A549 (cell line): ENCODE results near the gene NHSL2. TPM values are rescaled to one million over a fixed set of nuclear protein-coding genes. Genes with fewer than 3 reads are reported as not detected.

Experiments used
- ATAC-seq, 2 experiments: fragments of 200-7000 bp in 1 of 2; fragments of >200 bp in 1 of 2; cut with Nextera tagmentation in 1 of 2; cut with Tn5 transposase in 1 of 2; 3 replicates each; pipeline versions ENCODE4 v1.8.0 to v1.9.1; 2018 to 2020; ENCODE audit warnings: mild to moderate bottlenecking in 1 of 2, moderate library complexity in 1 of 2
- CTCF ChIA-PET: fragments of 300-600 bp; sonication (Branson Sonifier 250); formaldehyde crosslinking; extraction: SDS; loops from one replicate; lab custom pipeline; 2021; ENCODE audit warnings: antibody characterized with exemption, inconsistent platforms; lab: Yijun Ruan, JAX
- POLR2A ChIA-PET: fragments of 350-600 bp; formaldehyde crosslinking; extraction: SDS; loops from one replicate; lab custom pipeline; 2021; ENCODE audit warnings: antibody characterized with exemption, inconsistent platforms; lab: Yijun Ruan, JAX
- DNase-seq, 2 experiments: peaks; one replicate each; pipeline versions ENCODE4 v3.0.0 to v3.0.0-alpha.2; 2011 to 2016; ENCODE audit warnings: low read depth in 1 of 2, low spot score in 1 of 2
- FAIRE-seq: peaks from 2 replicates; lab custom pipeline; 2011; peaks lifted over from hg19 to GRCh38; lab: Jason Lieb, UNC
- H3K27ac ChIP-seq, 2 experiments: fragments of >200 bp; sonication (Bioruptor Twin); formaldehyde crosslinking; 3 replicates each; pipeline ENCODE4 v1.5.1; 2016 to 2017
- H3K4me1 ChIP-seq: fragments of >200 bp; sonication (Bioruptor Twin); formaldehyde crosslinking; 3 replicates; pipeline ENCODE4 v1.6.1; 2016
- H3K4me2 ChIP-seq: fragments of >200 bp; sonication (Bioruptor Twin); formaldehyde crosslinking; 3 replicates; pipeline ENCODE4 v1.6.1; 2016
- H3K4me3 ChIP-seq: fragments of >200 bp; sonication (Bioruptor Twin); formaldehyde crosslinking; 3 replicates; pipeline ENCODE4 v1.5.1; 2016
- H3K9me3 ChIP-seq: fragments of >200 bp; sonication (Bioruptor Twin); formaldehyde crosslinking; 3 replicates; pipeline ENCODE4 v1.6.1; 2016
- BHLHE40 ChIP-seq: IDR thresholded peaks from 2 replicates; pipeline ENCODE4 v1.6.1; 2012; ENCODE audit warnings: low read depth, low read length, inconsistent platforms
- CBX2 ChIP-seq: fragments of 200-600 bp; sonication (generic); IDR thresholded peaks from 2 replicates; pipeline ENCODE4 v1.6.1; 2016; ENCODE audit warnings: low read depth, mild to moderate bottlenecking, borderline replicate concordance
- CBX8 ChIP-seq: fragments of 200-600 bp; sonication (generic); IDR thresholded peaks from 2 replicates; pipeline ENCODE4 v1.6.1; 2016
- CEBPB ChIP-seq, 2 experiments: fragments of >200 bp in 1 of 2; sonication (Bioruptor Twin) in 1 of 2; formaldehyde crosslinking in 1 of 2; IDR thresholded peaks; 2 replicates each; pipeline ENCODE4 v1.6.1; 2012 to 2016
- ELK1 ChIP-seq: fragments of 150-350 bp; IDR thresholded peaks from 2 replicates; pipeline ENCODE4 v1.6.1; 2014; ENCODE audit warnings: low read depth, mild to moderate bottlenecking, low read length
- HES2 ChIP-seq: fragments of >200 bp; sonication (Bioruptor Twin); formaldehyde crosslinking; IDR thresholded peaks from 2 replicates; pipeline ENCODE4 v1.6.1; 2016
- HMGXB4 ChIP-seq: fragments of 250-450 bp; sonication (Bioruptor Pico); IDR thresholded peaks from 2 replicates; pipeline ENCODE4 v1.5.0; 2021; ENCODE audit warnings: mild to moderate bottlenecking, moderate library complexity, borderline replicate concordance
- HOXA7 ChIP-seq: fragments of 250-450 bp; sonication (Bioruptor Pico); IDR thresholded peaks from 2 replicates; pipeline ENCODE4 v1.5.0; 2020; ENCODE audit warnings: mild to moderate bottlenecking, moderate library complexity
- MAFK ChIP-seq: fragments of 450-650 bp; IDR thresholded peaks from 2 replicates; pipeline ENCODE4 v1.6.1; 2014; ENCODE audit not compliant: partially characterized antibody
- POLR2AphosphoS2 ChIP-seq: conservative IDR thresholded peaks from 2 replicates; pipeline ENCODE4 v1.6.1; 2012; ENCODE audit warnings: low read length, improper control_type of control experiment, inconsistent platforms
- RAD21 ChIP-seq, 2 experiments: fragments of >200 bp in 1 of 2; sonication (Bioruptor Twin) in 1 of 2; formaldehyde crosslinking in 1 of 2; IDR thresholded peaks in 1 of 2; conservative IDR thresholded peaks in 1 of 2; 2 replicates in 1 of 2; 3 replicates in 1 of 2; pipeline ENCODE4 v1.6.1; 2012 to 2018; ENCODE audit warnings: inconsistent platforms in 1 of 2
- RCOR1 ChIP-seq: fragments of 150-350 bp; IDR thresholded peaks from 2 replicates; pipeline ENCODE4 v1.6.1; 2014; ENCODE audit warnings: antibody characterized with exemption, low read length, low read depth
- RFX5 ChIP-seq: fragments of 450-650 bp; IDR thresholded peaks from 2 replicates; pipeline ENCODE4 v1.7.1; 2014; ENCODE audit warnings: antibody characterized with exemption, mild to moderate bottlenecking, moderate library complexity
- ZFP36 ChIP-seq: fragments of 450-650 bp; IDR thresholded peaks from 2 replicates; pipeline ENCODE4 v1.6.1; 2014; ENCODE audit warnings: borderline replicate concordance; ENCODE audit not compliant: partially characterized antibody
- ZSCAN20 ChIP-seq: fragments of 250-450 bp; sonication (Bioruptor Pico); IDR thresholded peaks from 2 replicates; pipeline ENCODE4 v1.8.0; 2022; ENCODE audit warnings: mild to moderate bottlenecking, moderate library complexity
- whole genome bisulfite sequencing: methylation state at CpG from one replicate; pipeline ENCODE4 v1.1.6; 2017; ENCODE audit errors: missing lambda C conversion rate; 5-methylcytosine and 5-hydroxymethylcytosine counted together
- polyA plus RNA-seq, 4 experiments: library from polyadenylated mRNA; depleted of rRNA in 3 of 4; stranded (reverse); fragments of >200 nt; fragmentation: RNase III in 1 of 4; extraction: RNeasy Plus Mini Kit Qiagen cat#74134 plus additional on column Dnase treatment in 1 of 4; gene quantifications; 2 replicates in 3 of 4; 3 replicates in 1 of 4; pipeline ENCODE4 v1.2.3, GENCODE V29; 2011 to 2017
- TF ChIP-seq, protein P1 (sequence below): IDR thresholded peaks from 2 replicates; pipeline ENCODE4 v1.6.1; 2012
- TF ChIP-seq, protein P2 (sequence below): fragments of 450-650 bp; IDR thresholded peaks from 2 replicates; pipeline ENCODE4 v1.6.1; 2014; ENCODE audit warnings: antibody characterized with exemption
- TF ChIP-seq, protein P3 (sequence below): fragments of >200 bp; sonication (Bioruptor Twin); formaldehyde crosslinking; IDR thresholded peaks from 3 replicates; pipeline ENCODE4 v1.6.1; 2016

Gene NHSL2
- polyA plus RNA-seq, 2 of the 4 experiments (the other 2 are of a cell fraction) = 0.26 to 0.48 TPM

GRCh38 chrX:71922686-71923085 lies 12.0 kb downstream of the NHSL2 start:
- ChIA-PET POLR2A (no interaction called here), CTCF (no interaction called here)
- 89% methylated on average over 1 of the region's 1 CpG for WGBS
- DNase-seq = no peak
- H3K4me1 ChIP-seq = peaks cover 16% of the 10 kb centered on the region; the same call in 2 of the 3 replicates
- H3K9me3 ChIP-seq = no peaks in the 10 kb centered on the region
- no peak overlapping the region for H3K4me2 ChIP-seq
- FAIRE-seq = no peak
- TF ChIP-seq CEBPB (IDR thresholded peaks at IDR 0.05) = peak; percentile 80; a peak in 3 of 4 replicates
- TF ChIP-seq ZFP36 = no peak
- H3K4me3 ChIP-seq = no peak overlapping the region
- H3K27ac ChIP-seq = no peak overlapping the region
- ATAC-seq = no peak

GRCh38 chrX:71923516-71923915 lies 12.9 kb downstream of the NHSL2 start:
- no peak for DNase-seq
- CTCF ChIA-PET = no interaction called here
- ATAC-seq = no peak
- H3K27ac ChIP-seq = peak overlapping the region in 1 of 2 experiments; percentile 32; a peak in 1 of 6 replicates
- no peak for TF ChIP-seq RCOR1
- no peak for TF ChIP-seq CBX8
- TF ChIP-seq HMGXB4 (CRISPR knock-in tag) = no peak
- TF ChIP-seq CBX2 = no peak
- no peak for TF ChIP-seq RAD21 (conservative IDR thresholded peaks at IDR 0.05 in 1 of 2, IDR thresholded peaks at IDR 0.05 in 1 of 2)
- no peak for TF ChIP-seq HOXA7 (CRISPR knock-in tag)
- TF ChIP-seq HES2 = no peak
- TF ChIP-seq, protein P1, sequence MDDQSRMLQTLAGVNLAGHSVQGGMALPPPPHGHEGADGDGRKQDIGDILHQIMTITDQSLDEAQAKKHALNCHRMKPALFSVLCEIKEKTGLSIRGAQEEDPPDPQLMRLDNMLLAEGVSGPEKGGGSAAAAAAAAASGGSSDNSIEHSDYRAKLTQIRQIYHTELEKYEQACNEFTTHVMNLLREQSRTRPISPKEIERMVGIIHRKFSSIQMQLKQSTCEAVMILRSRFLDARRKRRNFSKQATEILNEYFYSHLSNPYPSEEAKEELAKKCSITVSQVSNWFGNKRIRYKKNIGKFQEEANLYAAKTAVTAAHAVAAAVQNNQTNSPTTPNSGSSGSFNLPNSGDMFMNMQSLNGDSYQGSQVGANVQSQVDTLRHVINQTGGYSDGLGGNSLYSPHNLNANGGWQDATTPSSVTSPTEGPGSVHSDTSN = no peak
- TF ChIP-seq, protein P2, sequence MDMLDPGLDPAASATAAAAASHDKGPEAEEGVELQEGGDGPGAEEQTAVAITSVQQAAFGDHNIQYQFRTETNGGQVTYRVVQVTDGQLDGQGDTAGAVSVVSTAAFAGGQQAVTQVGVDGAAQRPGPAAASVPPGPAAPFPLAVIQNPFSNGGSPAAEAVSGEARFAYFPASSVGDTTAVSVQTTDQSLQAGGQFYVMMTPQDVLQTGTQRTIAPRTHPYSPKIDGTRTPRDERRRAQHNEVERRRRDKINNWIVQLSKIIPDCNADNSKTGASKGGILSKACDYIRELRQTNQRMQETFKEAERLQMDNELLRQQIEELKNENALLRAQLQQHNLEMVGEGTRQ = no peak
- TF ChIP-seq ELK1 = no peak
- TF ChIP-seq, protein P3, sequence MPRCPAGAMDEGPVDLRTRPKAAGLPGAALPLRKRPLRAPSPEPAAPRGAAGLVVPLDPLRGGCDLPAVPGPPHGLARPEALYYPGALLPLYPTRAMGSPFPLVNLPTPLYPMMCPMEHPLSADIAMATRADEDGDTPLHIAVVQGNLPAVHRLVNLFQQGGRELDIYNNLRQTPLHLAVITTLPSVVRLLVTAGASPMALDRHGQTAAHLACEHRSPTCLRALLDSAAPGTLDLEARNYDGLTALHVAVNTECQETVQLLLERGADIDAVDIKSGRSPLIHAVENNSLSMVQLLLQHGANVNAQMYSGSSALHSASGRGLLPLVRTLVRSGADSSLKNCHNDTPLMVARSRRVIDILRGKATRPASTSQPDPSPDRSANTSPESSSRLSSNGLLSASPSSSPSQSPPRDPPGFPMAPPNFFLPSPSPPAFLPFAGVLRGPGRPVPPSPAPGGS = no peak
- POLR2A ChIA-PET = no interaction called here
- WGBS = 73% methylated on average over 3 of the region's 3 CpGs
- FAIRE-seq = no peak
- H3K4me1 ChIP-seq = peaks cover 16% of the 10 kb centered on the region; the same call in 2 of the 3 replicates
- H3K9me3 ChIP-seq = no peaks in the 10 kb centered on the region
- H3K4me2 ChIP-seq = no peak overlapping the region
- no peak overlapping the region for H3K4me3 ChIP-seq

DNA sequence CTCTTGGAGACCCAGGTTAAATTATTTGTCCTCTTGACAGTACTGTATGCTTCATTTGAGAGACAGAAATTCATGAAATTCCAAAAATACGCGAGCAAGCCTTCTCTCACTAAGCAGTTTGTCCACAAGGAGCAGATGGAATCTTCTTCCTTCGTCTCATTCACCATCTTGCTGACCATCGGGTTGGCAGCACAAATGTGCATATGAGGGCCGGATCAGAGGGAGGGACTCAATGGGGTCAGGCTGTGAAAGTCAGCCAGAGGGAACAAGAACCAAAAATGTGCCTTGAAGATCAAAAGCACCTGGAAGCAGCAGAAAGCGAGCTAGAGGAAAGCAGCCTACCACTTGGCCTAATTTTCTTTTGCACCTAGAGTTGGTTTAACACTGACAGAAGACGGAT lies 16.4 kb downstream of the NHSL2 start:
- peaks cover 16% of the 10 kb centered on the region; the same call in 2 of the 3 replicates for H3K4me1 ChIP-seq
- no peak for DNase-seq
- H3K4me3 ChIP-seq = no peak overlapping the region
- ChIA-PET CTCF (interaction anchor here (0.9 kb wide), 1 partner anchor 72 kb away, joined by 3 read pairs; no protein-coding TSS in a partner anchor), POLR2A (interaction anchor here (0.7 kb wide), 1 partner anchor 372 kb away, joined by 3 read pairs; no protein-coding TSS in a partner anchor)
- no peak for TF ChIP-seq ELK1
- TF ChIP-seq POLR2AphosphoS2 = no peak
- TF ChIP-seq CBX2 = no peak
- TF ChIP-seq MAFK = no peak
- no peak for TF ChIP-seq RFX5
- no peak for TF ChIP-seq BHLHE40
- TF ChIP-seq ZSCAN20 (CRISPR knock-in tag) = no peak
- no peak overlapping the region for H3K4me2 ChIP-seq
- H3K27ac ChIP-seq = no peak overlapping the region
- no peaks in the 10 kb centered on the region for H3K9me3 ChIP-seq
- ATAC-seq = no peak
- 85% methylated on average over 7 of the region's 7 CpGs for WGBS
- peak; percentile 46 for FAIRE-seq
